K562 (cell line): ENCODE results near the gene BLVRA. TPM values are rescaled to one million over a fixed set of nuclear protein-coding genes. Genes with fewer than 3 reads are reported as not detected.

Experiments used
- ATAC-seq: fragments of 200-7000 bp; cut with Tn5 transposase; 3 replicates; pipeline ENCODE4 v1.9.1; 2020; ENCODE audit warnings: moderate library complexity
- BruUV-seq: library from RNA; stranded (reverse); fragments of 400-500 nt; replicated peaks from 2 replicates; lab custom pipeline; 2021; lab: Mats Ljungman, UMichigan
- CTCF ChIA-PET: fragments of 300-600 bp; formaldehyde crosslinking; extraction: SDS; loops from one replicate; lab custom pipeline; 2021; ENCODE audit warnings: low intra/inter-chr PET ratio; lab: Yijun Ruan, JAX
- POLR2A ChIA-PET: fragments of 300-600, 350-650 bp; sonication (Branson Sonifier 250); formaldehyde crosslinking; extraction: SDS; loops from one replicate; lab custom pipeline; 2021; ENCODE audit warnings: antibody characterized with exemption, inconsistent platforms; lab: Yijun Ruan, JAX
- DNase-seq, 4 experiments: peaks; one replicate each; pipeline versions ENCODE4 v3.0.0 to v3.0.0-alpha.2; 2011 to 2018; ENCODE audit warnings: low spot score in 3 of 4, mixed read lengths in 3 of 4; ENCODE audit errors: extremely low read depth in 1 of 4
- FAIRE-seq: peaks from 2 replicates; lab custom pipeline; 2011; peaks lifted over from hg19 to GRCh38; lab: Jason Lieb, UNC
- H2AFZ ChIP-seq: 2 replicates; pipeline ENCODE4 v1.6.0; 2011; ENCODE audit warnings: low read depth, low read length, control low read depth, inconsistent platforms
- H3K27ac ChIP-seq: fragments of 200-600 bp; 3 replicates; pipeline ENCODE4 v1.8.0; 2011; ENCODE audit warnings: low read depth, mild to moderate bottlenecking, control low read depth, inconsistent platforms, low read length, moderate library complexity, mixed read lengths; ENCODE audit errors: extremely low read depth
- H3K27me3 ChIP-seq, 2 experiments: fragments of 300-600 bp in 1 of 2; 2 replicates in 1 of 2; 3 replicates in 1 of 2; pipeline versions ENCODE4 v1.6.0 to v1.8.0; 2011; ENCODE audit warnings: inconsistent platforms in 2 of 2, low read length in 2 of 2, mild to moderate bottlenecking in 1 of 2, mixed read lengths in 1 of 2, moderate library complexity in 1 of 2; ENCODE audit not compliant: control insufficient read depth in 2 of 2, insufficient read depth in 2 of 2
- H3K36me3 ChIP-seq: fragments of 300-600 bp; 3 replicates; pipeline ENCODE4 v1.8.0; 2011; ENCODE audit warnings: mild to moderate bottlenecking, low read length, inconsistent platforms; ENCODE audit not compliant: control insufficient read depth, insufficient read depth
- H3K4me1 ChIP-seq, 2 experiments: fragments of 200-600 bp in 1 of 2; replicated peaks in 1 of 2; 2 replicates in 1 of 2; 3 replicates in 1 of 2; pipeline versions ENCODE4 v1.5.1 to v1.8.0; 2011; ENCODE audit warnings: inconsistent platforms in 2 of 2, low read length in 2 of 2, mild to moderate bottlenecking in 1 of 2, mixed read lengths in 1 of 2, moderate library complexity in 1 of 2; ENCODE audit not compliant: control insufficient read depth in 2 of 2, insufficient read depth in 2 of 2
- H3K4me2 ChIP-seq: 2 replicates; pipeline ENCODE4 v1.6.1; 2011; ENCODE audit warnings: low read length, control low read depth, inconsistent platforms, mixed read lengths; ENCODE audit not compliant: insufficient read depth
- H3K4me3 ChIP-seq: fragments of 200-600 bp; sonication (generic), shearing (Covaris generic); 2 replicates; pipeline ENCODE4 v1.5.1; 2016; ENCODE audit warnings: control low read depth, inconsistent platforms
- H3K79me2 ChIP-seq: fragments of 200-600 bp; 3 replicates; pipeline ENCODE4 v1.8.0; 2011; ENCODE audit warnings: low read length, inconsistent platforms; ENCODE audit not compliant: control insufficient read depth, insufficient read depth
- H3K9ac ChIP-seq, 2 experiments: 2 replicates each; pipeline versions ENCODE4 v1.6.0 to v1.6.1; 2011; ENCODE audit warnings: low read depth in 2 of 2, low read length in 2 of 2, control low read depth in 1 of 2, inconsistent platforms in 1 of 2, mild to moderate bottlenecking in 1 of 2, mixed read lengths in 1 of 2; ENCODE audit not compliant: insufficient read depth in 1 of 2
- H3K9me1 ChIP-seq: one replicate; pipeline ENCODE4 v1.6.0; 2011; ENCODE audit warnings: inconsistent platforms, mild to moderate bottlenecking, low read length, moderate library complexity; ENCODE audit not compliant: control insufficient read depth, insufficient read depth
- H3K9me3 ChIP-seq: replicated peaks from 2 replicates; pipeline ENCODE4 v1.5.1; 2011; ENCODE audit warnings: low read depth, low read length, inconsistent platforms; ENCODE audit not compliant: control insufficient read depth, insufficient read depth
- H4K20me1 ChIP-seq: replicated peaks from 2 replicates; pipeline ENCODE4 v1.6.1; 2011; ENCODE audit warnings: low read length, inconsistent platforms, mixed read lengths; ENCODE audit not compliant: control insufficient read depth, insufficient read depth
- ARNT ChIP-seq, 2 experiments: fragments of 450-650 bp; IDR thresholded peaks; 2 replicates each; pipeline ENCODE4 v1.6.1; 2016; ENCODE audit warnings: mild to moderate bottlenecking in 1 of 2
- HMGN3 ChIP-seq: IDR thresholded peaks from 2 replicates; pipeline ENCODE4 v1.6.1; 2011; ENCODE audit warnings: borderline replicate concordance, low read depth, mild to moderate bottlenecking, mixed read lengths, low read length; ENCODE audit not compliant: insufficient read length; ENCODE audit errors: extremely low read depth
- KDM4B ChIP-seq, 2 experiments: fragments of 450-650 bp in 1 of 2; sonication (generic) in 1 of 2; IDR thresholded peaks; 2 replicates each; pipeline ENCODE4 v1.6.1; 2016 to 2017; ENCODE audit warnings: borderline replicate concordance in 2 of 2, antibody characterized with exemption in 1 of 2, low read depth in 1 of 2, mild to moderate bottlenecking in 1 of 2
- NR3C1 ChIP-seq: sonication (generic); formaldehyde crosslinking; IDR thresholded peaks from 2 replicates; pipeline ENCODE4 v1.8.1; 2022; ENCODE audit warnings: missing genetic modification reagents
- STAT5A ChIP-seq: IDR thresholded peaks from 2 replicates; pipeline ENCODE4 v1.6.1; 2012; ENCODE audit warnings: low read length, inconsistent platforms, borderline replicate concordance
- TARDBP ChIP-seq: fragments of 450-650 bp; IDR thresholded peaks from 2 replicates; pipeline ENCODE4 v1.6.1; 2016
- ZNF668 ChIP-seq: fragments of 250-450 bp; sonication (Bioruptor Pico); IDR thresholded peaks from 2 replicates; pipeline ENCODE4 v1.8.0; 2022; ENCODE audit warnings: mild to moderate bottlenecking, inconsistent platforms
- WGBS: fragments of 100-300 bp; shearing (Covaris generic); methylation state at CpG from one replicate; pipeline ENCODE4 v1.1.6; 2016; ENCODE audit warnings: low coverage, mixed read lengths; ENCODE audit not compliant: insufficient coverage; ENCODE audit errors: missing lambda C conversion rate; 5-methylcytosine and 5-hydroxymethylcytosine counted together
- in situ Hi-C: fragments of 300-500 bp; cut with MboI; formaldehyde crosslinking; loops from 4 replicates; pipeline ENCODE4 v1.15.0; 2018; ENCODE audit warnings: inconsistent platforms, mixed read lengths
- intact Hi-C: fragments of 100-400 bp; cut with micrococcal nuclease; formaldehyde crosslinking; loops from 2 replicates; pipeline ENCODE4 v1.14.2; 2022
- polyA plus RNA-seq, 8 experiments: library from polyadenylated mRNA; depleted of rRNA in 4 of 8; stranded (reverse) in 5 of 8; unstranded in 3 of 8; fragments of >200 nt; fragmentation: Nextera tagmentation in 2 of 8; fragmentation: Illumina TruSeq in 1 of 8; extraction: Ambion mirVana in 2 of 8; extraction: Trizol in 1 of 8; gene quantifications; 2 replicates each; pipeline versions ENCODE4 v1.2.1 to v1.2.3, GENCODE V29; 2011 to 2014; ENCODE audit warnings: inconsistent platforms in 1 of 8, missing spikeins in 1 of 8
- total RNA-seq, 7 experiments: library from RNA; depleted of rRNA in 6 of 7; stranded (reverse); fragments of >200 nt in 6 of 7; fragmentation: Illumina TruSeq in 2 of 7; extraction: Trizol in 2 of 7; gene quantifications; 2 replicates each; pipeline versions ENCODE4 v1.2.1 to v1.2.3, GENCODE V29; 2011 to 2021; ENCODE audit warnings: low replicate concordance in 1 of 7
- TF ChIP-seq, protein P1 (sequence below): fragments of 250-450 bp; sonication (Bioruptor Pico); IDR thresholded peaks from 2 replicates; pipeline ENCODE4 v1.8.0; 2021; ENCODE audit warnings: moderate library complexity, mild to moderate bottlenecking, inconsistent platforms
- TF ChIP-seq, protein P2 (sequence below): sonication (generic); formaldehyde crosslinking; IDR thresholded peaks from 2 replicates; pipeline ENCODE4 v1.8.0; 2022; ENCODE audit warnings: mild to moderate bottlenecking, missing genetic modification reagents, borderline replicate concordance

Gene BLVRA
- total and polyA plus RNA-seq, 9 of the 15 experiments (the other 6 are each of a cell fraction or from before 2014, with no cell fraction given) = 48.5 to 147 (median 61.5) TPM

- Histone ChIP-seq H3K4me3 (no peak overlapping the region), H3K9me1 (no peaks in the 10 kb centered on the region), H3K36me3 (peaks cover 41% of the 10 kb centered on the region), H2AFZ (no peak overlapping the region), H4K20me1 (no peaks in the 10 kb centered on the region), H3K27ac (no peak overlapping the region), H3K79me2 (no peaks in the 10 kb centered on the region), H3K4me2 (no peak overlapping the region), H3K9me3 (no peaks in the 10 kb centered on the region), H3K27me3 (no peaks in the 10 kb centered on the region), H3K4me1 (no peaks in the 10 kb centered on the region), H3K9ac (peak overlapping the region in 1 of 2 experiments; percentile 73; a peak in 1 of 4 replicates)
- TF ChIP-seq, protein P1, sequence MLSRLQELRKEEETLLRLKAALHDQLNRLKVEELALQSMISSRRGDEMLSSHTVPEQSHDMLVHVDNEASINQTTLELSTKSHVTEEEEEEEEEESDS (CRISPR knock-in tag) = no peak
- TF ChIP-seq HMGN3 = no peak
- no peak for TF ChIP-seq KDM4B (IDR thresholded peaks at IDR 0.05; ENCODE audit: borderline replicate concordance in 2 of 2, low read depth in 1 of 2)
- TF ChIP-seq ZNF668 = no peak
- TF ChIP-seq TARDBP = no peak
- TF ChIP-seq ARNT (IDR thresholded peaks at IDR 0.05) = no peak
- no peak for TF ChIP-seq STAT5A
- no peak for TF ChIP-seq NR3C1 (CRISPR knock-in tag)
- TF ChIP-seq, protein P2, sequence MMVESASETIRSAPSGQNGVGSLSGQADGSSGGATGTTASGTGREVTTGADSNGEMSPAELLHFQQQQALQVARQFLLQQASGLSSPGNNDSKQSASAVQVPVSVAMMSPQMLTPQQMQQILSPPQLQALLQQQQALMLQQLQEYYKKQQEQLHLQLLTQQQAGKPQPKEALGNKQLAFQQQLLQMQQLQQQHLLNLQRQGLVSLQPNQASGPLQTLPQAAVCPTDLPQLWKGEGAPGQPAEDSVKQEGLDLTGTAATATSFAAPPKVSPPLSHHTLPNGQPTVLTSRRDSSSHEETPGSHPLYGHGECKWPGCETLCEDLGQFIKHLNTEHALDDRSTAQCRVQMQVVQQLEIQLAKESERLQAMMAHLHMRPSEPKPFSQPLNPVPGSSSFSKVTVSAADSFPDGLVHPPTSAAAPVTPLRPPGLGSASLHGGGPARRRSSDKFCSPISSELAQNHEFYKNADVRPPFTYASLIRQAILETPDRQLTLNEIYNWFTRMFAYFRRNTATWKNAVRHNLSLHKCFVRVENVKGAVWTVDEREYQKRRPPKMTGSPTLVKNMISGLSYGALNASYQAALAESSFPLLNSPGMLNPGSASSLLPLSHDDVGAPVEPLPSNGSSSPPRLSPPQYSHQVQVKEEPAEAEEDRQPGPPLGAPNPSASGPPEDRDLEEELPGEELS (CRISPR knock-in tag) = no peak
- ChIA-PET CTCF (no interaction called here), POLR2A (interaction anchor here (0.6 to 1.3 kb wide), 3 partner anchors 8 to 39 kb away, joined by 3 to 4 read pairs (median 4); no protein-coding TSS in a partner anchor)
- FAIRE-seq (no peak), DNase-seq (no peak), ATAC-seq (no peak)
- in situ Hi-C loops (no loop called here), intact Hi-C loops (no loop called here)
- BruUV-seq = no TSS peak
- WGBS = 78% methylated on average over 14 of the region's 14 CpGs
Observed at GRCh38 chr7:43787771-43788170, 29.3 kb downstream of the BLVRA start.
